ENCODE results near the gene SH2D2A.
"Not testable (repeated sequence)": the region's sequence is repeated elsewhere in the genome, so short reads cannot be mapped to it uniquely, and the experiment has no call there.

Gene SH2D2A

GRCh38 chr1:156767101-156767878 lies 49.4 kb downstream of the SH2D2A start, which contains the start of gene PRCC:
PRCC (plus strand) TSS chr1:156767535; CDS start chr1:156767772, 237 bp downstream.
- peak; percentile 80 to 93 (median 88) for DNase-seq

GRCh38 chr1:156766298-156767100 lies 50.1 kb downstream of the SH2D2A start:
- peak in 1 of 4 experiments; percentile 28 for DNase-seq

- no peak for DNase-seq
These were observed 51.0 kb downstream of the SH2D2A start for GRCh38 chr1:156765666-156766065.

DNA sequence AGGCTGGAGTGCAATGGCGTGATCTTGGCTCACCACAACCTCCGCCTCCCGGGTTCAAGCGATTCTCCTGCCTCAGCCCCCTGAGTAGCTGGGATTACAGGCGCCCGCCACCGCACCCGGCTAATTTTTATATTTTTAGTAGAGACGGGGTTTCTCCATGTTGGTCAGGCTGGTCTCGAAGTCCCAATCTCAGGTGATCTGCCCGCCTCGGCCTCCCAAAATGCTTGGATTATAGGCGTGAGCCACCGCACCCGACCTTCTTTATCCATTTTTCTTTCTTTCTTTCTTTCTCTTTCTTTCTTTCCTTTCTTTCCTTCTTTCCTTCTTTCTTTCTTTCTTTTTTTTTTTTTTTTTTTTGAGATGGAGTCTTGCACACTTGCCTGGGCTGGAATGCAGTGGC lies 51.5 kb downstream of the SH2D2A start:
- DNase-seq, result not testable (repeated sequence)

GRCh38 chr1:156760796-156761104 lies 55.9 kb downstream of the SH2D2A start:
- DNase-seq, result no peak

- DNase-seq, result no peak
These were observed 56.4 kb downstream of the SH2D2A start for GRCh38 chr1:156760092-156760795.

DNA sequence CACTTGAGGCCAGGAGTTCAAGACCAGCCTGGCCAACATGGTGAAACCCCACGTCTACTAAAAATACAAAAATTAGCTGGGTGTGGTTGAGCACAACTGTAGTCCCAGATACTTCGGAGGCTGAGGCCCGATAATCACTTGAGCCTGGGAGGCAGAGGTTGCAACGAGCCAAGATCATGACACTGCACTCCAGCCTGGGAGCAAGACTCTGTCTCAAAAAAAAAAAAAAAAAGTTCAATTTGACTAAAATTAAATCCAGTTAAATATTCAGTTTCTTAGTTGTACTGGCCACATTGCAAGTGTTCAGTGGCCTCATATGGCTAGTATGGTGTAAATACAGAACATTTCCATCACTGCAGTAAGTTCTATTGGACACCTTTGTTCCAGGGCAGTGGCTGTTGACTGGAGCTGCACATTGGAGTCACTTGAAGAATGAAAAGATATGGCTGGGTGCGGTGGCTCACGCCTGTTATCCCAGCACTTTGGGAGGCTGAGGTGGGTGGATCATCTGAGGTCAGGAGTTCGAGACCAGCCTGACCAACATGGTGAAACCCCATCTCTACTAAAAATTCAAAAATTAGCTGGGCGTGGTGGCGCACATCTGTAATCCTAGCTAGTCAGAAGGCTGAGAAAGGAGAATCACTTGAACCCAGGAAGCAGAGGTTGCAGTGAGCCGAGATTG lies 58.9 kb downstream of the SH2D2A start:
- not testable (repeated sequence) for DNase-seq

DNA sequence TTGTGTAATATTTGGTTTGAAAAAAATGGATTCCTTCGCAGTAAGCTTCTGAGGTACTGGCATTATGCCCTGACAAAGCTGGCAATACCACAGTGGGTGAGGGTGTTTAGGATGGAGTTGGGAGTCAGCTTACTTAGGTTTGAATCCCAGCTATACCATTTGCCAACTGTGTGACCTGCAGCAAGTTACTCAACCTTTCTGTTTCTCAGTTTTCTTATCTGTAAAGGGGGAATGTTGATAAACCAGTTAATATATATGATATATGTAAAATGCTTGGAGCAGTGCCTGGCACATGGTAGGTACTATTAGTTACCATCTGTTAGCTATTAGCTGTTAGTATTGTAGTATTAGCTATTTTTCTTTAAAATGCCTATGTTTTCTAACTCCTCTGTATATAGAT lies 60.3 kb downstream of the SH2D2A start:
- no peak for DNase-seq

Measured in activated naive CD4-positive, alpha-beta T cell (primary cell).